Gastroesophageal sphincter (tissue), 3 donors: ENCODE data around the gene LRRTM4.

ENCODE experiments used
- EP300 ChIP-seq: sonication (generic); formaldehyde crosslinking; IDR thresholded peaks from one replicate; pipeline ENCODE4 v1.6.1; 2017; ENCODE audit warnings: antibody characterized with exemption, mild to moderate bottlenecking
- POLR2A ChIP-seq, 2 donors: fragments of 450-650 bp; IDR thresholded peaks; one replicate each; pipeline ENCODE4 v1.6.1; 2017; ENCODE audit warnings: antibody characterized with exemption in 2 of 2, mild to moderate bottlenecking in 2 of 2, moderate library complexity in 1 of 2
- TF ChIP-seq, protein P1 (sequence below), 4 experiments: fragments of 200-600 bp in 2 of 4; fragments of 450-650 bp in 2 of 4; sonication (generic) in 1 of 4; IDR thresholded peaks; one replicate each; pipeline ENCODE4 v1.5.1; 2017 to 2019; ENCODE audit warnings: antibody characterized with exemption in 4 of 4, mild to moderate bottlenecking in 2 of 4, moderate library complexity in 2 of 4

DNA sequence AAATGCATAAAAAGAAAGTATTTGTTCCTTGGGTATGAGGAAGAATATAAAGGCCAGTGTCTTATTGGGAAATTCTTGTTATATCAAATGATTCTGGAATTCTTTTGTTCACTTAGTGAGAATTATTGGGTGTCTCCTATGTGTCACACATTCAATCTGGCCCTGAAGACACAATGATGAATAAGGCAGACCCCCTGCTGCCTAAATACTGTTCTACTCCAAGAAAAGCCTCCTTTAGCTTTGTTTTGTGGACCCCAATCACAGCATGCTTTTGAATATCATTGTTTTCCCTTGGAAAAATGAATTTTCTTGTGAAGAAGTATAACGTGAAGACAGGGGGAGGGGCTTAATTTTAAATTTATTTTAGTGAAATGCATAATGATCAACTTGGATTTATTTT lies 682.4 kb downstream of the LRRTM4 start:
- TF ChIP-seq, protein P1, sequence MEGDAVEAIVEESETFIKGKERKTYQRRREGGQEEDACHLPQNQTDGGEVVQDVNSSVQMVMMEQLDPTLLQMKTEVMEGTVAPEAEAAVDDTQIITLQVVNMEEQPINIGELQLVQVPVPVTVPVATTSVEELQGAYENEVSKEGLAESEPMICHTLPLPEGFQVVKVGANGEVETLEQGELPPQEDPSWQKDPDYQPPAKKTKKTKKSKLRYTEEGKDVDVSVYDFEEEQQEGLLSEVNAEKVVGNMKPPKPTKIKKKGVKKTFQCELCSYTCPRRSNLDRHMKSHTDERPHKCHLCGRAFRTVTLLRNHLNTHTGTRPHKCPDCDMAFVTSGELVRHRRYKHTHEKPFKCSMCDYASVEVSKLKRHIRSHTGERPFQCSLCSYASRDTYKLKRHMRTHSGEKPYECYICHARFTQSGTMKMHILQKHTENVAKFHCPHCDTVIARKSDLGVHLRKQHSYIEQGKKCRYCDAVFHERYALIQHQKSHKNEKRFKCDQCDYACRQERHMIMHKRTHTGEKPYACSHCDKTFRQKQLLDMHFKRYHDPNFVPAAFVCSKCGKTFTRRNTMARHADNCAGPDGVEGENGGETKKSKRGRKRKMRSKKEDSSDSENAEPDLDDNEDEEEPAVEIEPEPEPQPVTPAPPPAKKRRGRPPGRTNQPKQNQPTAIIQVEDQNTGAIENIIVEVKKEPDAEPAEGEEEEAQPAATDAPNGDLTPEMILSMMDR (IDR thresholded peaks at IDR 0.05), result no peak
- TF ChIP-seq EP300, result no peak
- TF ChIP-seq POLR2A (IDR thresholded peaks at IDR 0.05), result no peak
